Naive B cell (primary cell): Measurements from ENCODE around the gene LCLAT1. TPM values are rescaled to one million over a fixed set of nuclear protein-coding genes. Genes with fewer than 3 reads are reported as not detected.

ENCODE experiments used
- ATAC-seq, 2 donors: fragments of 150-1000 bp; cut with Tn5 transposase; 2 replicates each; pipeline ENCODE4 v1.10.0; 2021; ENCODE audit warnings: low read depth in 2 of 2, mild to moderate bottlenecking in 2 of 2, moderate library complexity in 2 of 2
- DNase-seq: peaks from one replicate; pipeline ENCODE4 v3.0.0; 2022
- H3K27ac Mint-ChIP-seq, 6 donors: one replicate each; pipeline ENCODE4 v1.8.0; 2020 to 2022; ENCODE audit warnings: mild to moderate bottlenecking in 6 of 6, mixed read lengths in 6 of 6, moderate library complexity in 5 of 6, inconsistent platforms in 2 of 6
- H3K27me3 Mint-ChIP-seq, 3 donors: one replicate each; pipeline ENCODE4 v1.8.0; 2021 to 2022; ENCODE audit warnings: mixed read lengths in 3 of 3, mild to moderate bottlenecking in 1 of 3
- H3K36me3 Mint-ChIP-seq, 2 donors: one replicate each; pipeline ENCODE4 v1.8.0; 2020 to 2022; ENCODE audit warnings: mixed read lengths in 2 of 2, inconsistent platforms in 1 of 2, mild to moderate bottlenecking in 1 of 2
- H3K4me1 Mint-ChIP-seq, 3 donors: one replicate each; pipeline ENCODE4 v1.8.0; 2020 to 2022; ENCODE audit warnings: mixed read lengths in 3 of 3, inconsistent platforms in 1 of 3, mild to moderate bottlenecking in 1 of 3, moderate library complexity in 1 of 3
- H3K4me3 Mint-ChIP-seq, 8 donors: one replicate each; pipeline ENCODE4 v1.8.0; 2020 to 2022; ENCODE audit warnings: mild to moderate bottlenecking in 8 of 8, mixed read lengths in 8 of 8, moderate library complexity in 8 of 8, inconsistent platforms in 2 of 8
- H3K9me3 Mint-ChIP-seq, 7 donors: one replicate each; pipeline ENCODE4 v1.8.0; 2020 to 2022; ENCODE audit warnings: mixed read lengths in 7 of 7, mild to moderate bottlenecking in 5 of 7, inconsistent platforms in 2 of 7, moderate library complexity in 1 of 7
- polyA plus RNA-seq, 6 donors: library from polyadenylated mRNA; unstranded; fragments of 300-500 nt; fragmentation: Illumina TruSeq; gene quantifications; one replicate each; pipeline ENCODE4 v1.2.3, GENCODE V29; 2021; ENCODE audit warnings: low read depth in 6 of 6

The LCLAT1 gene
- polyA plus RNA-seq, 6 donors from 2014 or later = 13.1 to 29.4 (median 19.4) TPM

GRCh38 chr2:30527411-30527810, 80.4 kb downstream of the LCLAT1 start:
- Mint-ChIP-seq H3K4me1 (peaks cover 2 to 11% (median 9%) of the 10 kb centered on the region in 3 donors), H3K4me3 (no peak overlapping the region), H3K27ac (no peak overlapping the region), H3K27me3 (no peaks in the 10 kb centered on the region), H3K36me3 (peaks cover 12 to 19% of the 10 kb centered on the region in 2 donors), H3K9me3 (peaks cover 2 to 24% (median 10%) of the 10 kb centered on the region in 7 donors)
- ATAC-seq (no peak), DNase-seq (no peak)

- Mint-ChIP-seq H3K36me3 (peaks cover 12 to 20% of the 10 kb centered on the region in 2 donors), H3K4me1 (peaks cover 2 to 9% (median 6%) of the 10 kb centered on the region in 3 donors)
- DNase-seq = no peak
Measured at GRCh38 chr2:30527859-30528258, 80.8 kb downstream of the LCLAT1 start.

GRCh38 chr2:30530346-30530745, 83.3 kb downstream of the LCLAT1 start:
- Mint-ChIP-seq H3K4me1 (peaks cover 0 to 9% (median 4%) of the 10 kb centered on the region in 3 donors), H3K27me3 (no peaks in the 10 kb centered on the region), H3K27ac (peak overlapping the region in 1 of 6 donors; percentile 59), H3K4me3 (peak overlapping the region in 1 of 8 donors; percentile 15), H3K9me3 (peaks cover 2 to 24% (median 15%) of the 10 kb centered on the region in 7 donors), H3K36me3 (peaks cover 29 to 32% of the 10 kb centered on the region in 2 donors)
- ATAC-seq = no peak
- no peak for DNase-seq

More at GRCh38 chr2:30527859-30528258, 80.8 kb downstream of the LCLAT1 start:
- Mint-ChIP-seq H3K27me3 (no peaks in the 10 kb centered on the region), H3K9me3 (peaks cover 2 to 24% (median 10%) of the 10 kb centered on the region in 7 donors), H3K4me3 (no peak overlapping the region), H3K27ac (no peak overlapping the region)
- ATAC-seq = no peak

GRCh38 chr2:30541680-30542079, 94.6 kb downstream of the LCLAT1 start:
- Mint-ChIP-seq H3K9me3 (peaks cover 1 to 29% (median 9%) of the 10 kb centered on the region in 7 donors), H3K36me3 (peaks cover 10 to 11% of the 10 kb centered on the region in 2 donors), H3K27me3 (no peaks in the 10 kb centered on the region), H3K4me1 (peaks cover 6 to 20% (median 13%) of the 10 kb centered on the region in 3 donors), H3K27ac (peak overlapping the region in 2 of 6 donors; percentile 26 to 43), H3K4me3 (peak overlapping the region in 1 of 8 donors; percentile 51)
- DNase-seq = no peak
- ATAC-seq = no peak

- no peak for ATAC-seq
- no peak for DNase-seq
- peak overlapping the region in 1 of 6 donors; percentile 44 for H3K27ac Mint-ChIP-seq
- H3K36me3 Mint-ChIP-seq = peaks cover 0 to 16% of the 10 kb centered on the region in 2 donors
- H3K27me3 Mint-ChIP-seq = no peaks in the 10 kb centered on the region
- peaks cover 0 to 11% (median 1%) of the 10 kb centered on the region in 7 donors for H3K9me3 Mint-ChIP-seq
- peaks cover 11 to 21% (median 20%) of the 10 kb centered on the region in 3 donors for H3K4me1 Mint-ChIP-seq
- no peak overlapping the region for H3K4me3 Mint-ChIP-seq
Measured at GRCh38 chr2:30545875-30546274, 98.8 kb downstream of the LCLAT1 start.

- DNase-seq (no peak), ATAC-seq (no peak)
- H3K4me1 Mint-ChIP-seq = peaks cover 6 to 12% (median 11%) of the 10 kb centered on the region in 3 donors
- no peak overlapping the region for H3K4me3 Mint-ChIP-seq
- no peak overlapping the region for H3K27ac Mint-ChIP-seq
- H3K27me3 Mint-ChIP-seq = no peaks in the 10 kb centered on the region
- H3K9me3 Mint-ChIP-seq = peaks cover 0 to 3% (median 0%) of the 10 kb centered on the region in 7 donors
- H3K36me3 Mint-ChIP-seq = peaks cover 0 to 20% of the 10 kb centered on the region in 2 donors
Measured at GRCh38 chr2:30548386-30548785, 101.3 kb downstream of the LCLAT1 start.

GRCh38 chr2:30549096-30549495, 102.0 kb downstream of the LCLAT1 start:
- ATAC-seq (no peak), DNase-seq (no peak)
- Mint-ChIP-seq H3K27ac (no peak overlapping the region), H3K9me3 (peaks cover 0 to 3% (median 0%) of the 10 kb centered on the region in 7 donors), H3K36me3 (peaks cover 0 to 20% of the 10 kb centered on the region in 2 donors), H3K4me3 (no peak overlapping the region), H3K4me1 (peaks cover 6 to 11% (median 9%) of the 10 kb centered on the region in 3 donors), H3K27me3 (no peaks in the 10 kb centered on the region)

GRCh38 chr2:30559544-30560275, 112.7 kb downstream of the LCLAT1 start:
- no peaks in the 10 kb centered on the region for H3K27me3 Mint-ChIP-seq
- DNase-seq = no peak
- no peak for ATAC-seq
- H3K9me3 Mint-ChIP-seq = peaks cover 0 to 1% (median 0%) of the 10 kb centered on the region in 7 donors
- H3K36me3 Mint-ChIP-seq = peaks cover 7 to 18% of the 10 kb centered on the region in 2 donors
- H3K4me1 Mint-ChIP-seq = no peaks in the 10 kb centered on the region
- no peak overlapping the region for H3K27ac Mint-ChIP-seq
- no peak overlapping the region for H3K4me3 Mint-ChIP-seq

GRCh38 chr2:30561349-30561748, 114.3 kb downstream of the LCLAT1 start:
- no peak for DNase-seq
- H3K27me3 Mint-ChIP-seq = no peaks in the 10 kb centered on the region
- no peak overlapping the region for H3K4me3 Mint-ChIP-seq
- peaks cover 2 to 19% of the 10 kb centered on the region in 2 donors for H3K36me3 Mint-ChIP-seq
- H3K4me1 Mint-ChIP-seq = no peaks in the 10 kb centered on the region
- H3K27ac Mint-ChIP-seq = peak overlapping the region in 1 of 6 donors; percentile 14
- no peak for ATAC-seq
- no peaks in the 10 kb centered on the region for H3K9me3 Mint-ChIP-seq

GRCh38 chr2:30565851-30566358, 118.9 kb downstream of the LCLAT1 start:
- Mint-ChIP-seq H3K36me3 (peaks cover 0 to 25% of the 10 kb centered on the region in 2 donors), H3K27ac (peak overlapping the region in 1 of 6 donors; percentile 92), H3K9me3 (no peaks in the 10 kb centered on the region), H3K27me3 (no peaks in the 10 kb centered on the region), H3K4me1 (peaks cover 0 to 4% (median 0%) of the 10 kb centered on the region in 3 donors), H3K4me3 (no peak overlapping the region)
- DNase-seq = no peak
- ATAC-seq = no peak

GRCh38 chr2:30566631-30567030, 119.6 kb downstream of the LCLAT1 start:
- Mint-ChIP-seq H3K27ac (no peak overlapping the region), H3K4me3 (no peak overlapping the region), H3K4me1 (peaks cover under 1 to 7% (median 5%) of the 10 kb centered on the region in 3 donors), H3K9me3 (no peaks in the 10 kb centered on the region), H3K27me3 (no peaks in the 10 kb centered on the region), H3K36me3 (peaks cover 0 to 25% of the 10 kb centered on the region in 2 donors)
- no peak for ATAC-seq
- DNase-seq = no peak

- Mint-ChIP-seq H3K27me3 (no peaks in the 10 kb centered on the region), H3K27ac (peak overlapping the region in 1 of 6 donors; percentile 21), H3K4me1 (peaks cover 6 to 11% (median 8%) of the 10 kb centered on the region in 3 donors), H3K4me3 (no peak overlapping the region), H3K36me3 (peaks cover 0 to 23% of the 10 kb centered on the region in 2 donors), H3K9me3 (no peaks in the 10 kb centered on the region)
- DNase-seq (no peak), ATAC-seq (no peak)
Measured at GRCh38 chr2:30567317-30567716, 120.3 kb downstream of the LCLAT1 start.

- H3K27me3 Mint-ChIP-seq = no peaks in the 10 kb centered on the region
- peaks cover 9 to 16% of the 10 kb centered on the region in 2 donors for H3K36me3 Mint-ChIP-seq
Measured at GRCh38 chr2:30569946-30570345, 122.9 kb downstream of the LCLAT1 start.

GRCh38 chr2:30577151-30577550, 130.1 kb downstream of the LCLAT1 start:
- H3K4me1 Mint-ChIP-seq = peaks cover 29 to 31% (median 31%) of the 10 kb centered on the region in 3 donors
- peaks cover 8 to 14% of the 10 kb centered on the region in 2 donors for H3K36me3 Mint-ChIP-seq
- no peak for ATAC-seq
- H3K9me3 Mint-ChIP-seq = no peaks in the 10 kb centered on the region
- no peak for DNase-seq
- H3K27ac Mint-ChIP-seq = no peak overlapping the region
- no peaks in the 10 kb centered on the region for H3K27me3 Mint-ChIP-seq
- H3K4me3 Mint-ChIP-seq = no peak overlapping the region

More at GRCh38 chr2:30569946-30570345, 122.9 kb downstream of the LCLAT1 start:
- no peaks in the 10 kb centered on the region for H3K9me3 Mint-ChIP-seq
- DNase-seq (no peak), ATAC-seq (no peak)
- H3K4me3 Mint-ChIP-seq = no peak overlapping the region
- peaks cover 6 to 11% (median 8%) of the 10 kb centered on the region in 3 donors for H3K4me1 Mint-ChIP-seq
- no peak overlapping the region for H3K27ac Mint-ChIP-seq
